Esophagus muscularis mucosa (tissue), 4 donors: ENCODE results near the gene EZR.

ENCODE experiments used
- EP300 ChIP-seq: sonication (generic); formaldehyde crosslinking; IDR thresholded peaks from one replicate; pipeline ENCODE4 v1.6.1; 2017; ENCODE audit warnings: antibody characterized with exemption
- POLR2A ChIP-seq: fragments of 450-650 bp; IDR thresholded peaks from one replicate; pipeline ENCODE4 v1.6.1; 2017; ENCODE audit warnings: antibody characterized with exemption, moderate library complexity, mild to moderate bottlenecking, low read depth
- POLR2AphosphoS5 ChIP-seq, 2 donors: sonication (generic); formaldehyde crosslinking; IDR thresholded peaks; one replicate each; pipeline ENCODE4 v1.6.1; 2017; ENCODE audit warnings: antibody characterized with exemption in 2 of 2
- TF ChIP-seq, protein P1 (sequence below), 3 experiments: fragments of 200-600 bp in 2 of 3; fragments of 450-650 bp in 1 of 3; sonication (generic) in 2 of 3; IDR thresholded peaks; one replicate each; pipeline ENCODE4 v1.5.1; 2017 to 2019; ENCODE audit warnings: antibody characterized with exemption in 3 of 3, mild to moderate bottlenecking in 2 of 3, moderate library complexity in 1 of 3

- TF ChIP-seq, protein P1, sequence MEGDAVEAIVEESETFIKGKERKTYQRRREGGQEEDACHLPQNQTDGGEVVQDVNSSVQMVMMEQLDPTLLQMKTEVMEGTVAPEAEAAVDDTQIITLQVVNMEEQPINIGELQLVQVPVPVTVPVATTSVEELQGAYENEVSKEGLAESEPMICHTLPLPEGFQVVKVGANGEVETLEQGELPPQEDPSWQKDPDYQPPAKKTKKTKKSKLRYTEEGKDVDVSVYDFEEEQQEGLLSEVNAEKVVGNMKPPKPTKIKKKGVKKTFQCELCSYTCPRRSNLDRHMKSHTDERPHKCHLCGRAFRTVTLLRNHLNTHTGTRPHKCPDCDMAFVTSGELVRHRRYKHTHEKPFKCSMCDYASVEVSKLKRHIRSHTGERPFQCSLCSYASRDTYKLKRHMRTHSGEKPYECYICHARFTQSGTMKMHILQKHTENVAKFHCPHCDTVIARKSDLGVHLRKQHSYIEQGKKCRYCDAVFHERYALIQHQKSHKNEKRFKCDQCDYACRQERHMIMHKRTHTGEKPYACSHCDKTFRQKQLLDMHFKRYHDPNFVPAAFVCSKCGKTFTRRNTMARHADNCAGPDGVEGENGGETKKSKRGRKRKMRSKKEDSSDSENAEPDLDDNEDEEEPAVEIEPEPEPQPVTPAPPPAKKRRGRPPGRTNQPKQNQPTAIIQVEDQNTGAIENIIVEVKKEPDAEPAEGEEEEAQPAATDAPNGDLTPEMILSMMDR (IDR thresholded peaks at IDR 0.05) = no peak
- TF ChIP-seq POLR2A (no peak), POLR2AphosphoS5 (IDR thresholded peaks at IDR 0.05) (no peak), EP300 (no peak)
Measured at GRCh38 chr6:158798311-158798710, 20.9 kb downstream of the EZR start.
